ENCODE results near the gene U2AF1L4.
A peak's percentile ranks its signal among the peaks of the same experiment; 100 is the strongest.
"Not testable (repeated sequence)": the region's sequence is repeated elsewhere in the genome, so short reads cannot be mapped to it uniquely, and the experiment has no call there.

U2AF1L4 gene

GRCh38 chr19:35776102-35776788 is 31.0 kb upstream of the U2AF1L4 start:
- no peak for DNase-seq (ENCODE audit: low read depth, low spot score)
- ChIA-PET POLR2A (no interaction called here), CTCF (interaction anchor here (1.1 to 1.5 kb wide), 2 partner anchors 14 to 82 kb away, joined by 3 read pairs; no protein-coding TSS in a partner anchor)
- peak overlapping the region; percentile 76 for H3K4me3 ChIP-seq (ENCODE audit: low read depth, low read length)
- no peak for TF ChIP-seq CTCF (IDR thresholded peaks at IDR 0.05; ENCODE audit: insufficient read depth, low read length, missing control alignments)

- no peak for TF ChIP-seq CTCF (IDR thresholded peaks at IDR 0.05; ENCODE audit: insufficient read depth, low read length, missing control alignments)
- POLR2A ChIA-PET, result no interaction called here
- peak; percentile 47 for DNase-seq (ENCODE audit: low read depth, low spot score)
- H3K4me3 ChIP-seq (ENCODE audit: low read depth, low read length), result peak within 1 kb of the TSS; percentile 76
- CTCF ChIA-PET, result interaction anchor here (1.5 kb wide), 1 partner anchor 15 kb away, joined by 3 read pairs; no protein-coding TSS in a partner anchor
These were observed 30.3 kb upstream of the U2AF1L4 start, which contains the start of gene ARHGAP33 for GRCh38 chr19:35775298-35776101. Gene ARHGAP33 (plus strand): TSS chr19:35775564. CDS start chr19:35775659, 95 bp downstream.

GRCh38 chr19:35775046-35775297 is 29.8 kb upstream of the U2AF1L4 start:
- no peak for DNase-seq (ENCODE audit: low read depth, low spot score)
- no peak for TF ChIP-seq CTCF (IDR thresholded peaks at IDR 0.05; ENCODE audit: insufficient read depth, low read length, missing control alignments)
- H3K4me3 ChIP-seq (ENCODE audit: low read depth, low read length), result peak overlapping the region; percentile 37
- ChIA-PET POLR2A (no interaction called here), CTCF (no interaction called here)

GRCh38 chr19:35774274-35775045 is 29.2 kb upstream of the U2AF1L4 start:
- no peak for TF ChIP-seq CTCF (IDR thresholded peaks at IDR 0.05; ENCODE audit: insufficient read depth, low read length, missing control alignments)
- no peak for DNase-seq (ENCODE audit: low read depth, low spot score)
- CTCF ChIA-PET, result no interaction called here
- POLR2A ChIA-PET, result no interaction called here
- H3K4me3 ChIP-seq (ENCODE audit: low read depth, low read length), result peak overlapping the region; percentile 37

GRCh38 chr19:35773020-35773806 is 28.0 kb upstream of the U2AF1L4 start:
- CTCF ChIA-PET, result interaction anchor here (1.1 to 1.6 kb wide), 2 partner anchors 81 to 158 kb away, joined by 3 read pairs; no protein-coding TSS in a partner anchor
- no peak for DNase-seq (ENCODE audit: low read depth, low spot score)
- no peak for TF ChIP-seq CTCF (IDR thresholded peaks at IDR 0.05; ENCODE audit: insufficient read depth, low read length, missing control alignments)
- POLR2A ChIA-PET, result interaction anchor here (1.6 kb wide), 1 partner anchor 25 kb away, joined by 4 read pairs; the partner anchor contains the start of gene LIN37
- H3K4me3 ChIP-seq (ENCODE audit: low read depth, low read length), result no peak overlapping the region

- POLR2A ChIA-PET, result interaction anchor here (1.6 kb wide), 1 partner anchor 24 kb away, joined by 4 read pairs; the partner anchor contains the start of gene LIN37
- CTCF ChIA-PET, result interaction anchor here (1.1 to 1.6 kb wide), 2 partner anchors 80 to 159 kb away, joined by 3 read pairs; no protein-coding TSS in a partner anchor
These were observed 27.1 kb upstream of the U2AF1L4 start for GRCh38 chr19:35772362-35772761.

More at GRCh38 chr19:35772362-35772761, 27.1 kb upstream of the U2AF1L4 start:
- DNase-seq (ENCODE audit: low read depth, low spot score); H3K4me3 ChIP-seq (ENCODE audit: low read depth, low read length): not testable (repeated sequence)
